NCI-H446 treated with DMSO at 0.1 percent for 48 hours (cell line): ENCODE data around the gene AVEN.
"Not testable (repeated sequence)": the region's sequence is repeated elsewhere in the genome, so short reads cannot be mapped to it uniquely, and the experiment has no call there.

Source experiments
- DNase-seq: peaks from one replicate; lab custom pipeline; 2025; lab: John Stamatoyannopoulos, UW

The AVEN gene

GRCh38 chr15:33852094-33852493 is 186.9 kb downstream of the AVEN start:
- DNase-seq: no peak

GRCh38 chr15:33851079-33851478 is 187.9 kb downstream of the AVEN start:
- no peak for DNase-seq

GRCh38 chr15:33848011-33848410 is 191.0 kb downstream of the AVEN start:
- DNase-seq: no peak

GRCh38 chr15:33846862-33847261 is 192.1 kb downstream of the AVEN start:
- no peak for DNase-seq

GRCh38 chr15:33846142-33846541 is 192.9 kb downstream of the AVEN start:
- no peak for DNase-seq

GRCh38 chr15:33844597-33844996 is 194.4 kb downstream of the AVEN start:
- DNase-seq: no peak

- no peak for DNase-seq
Observed at GRCh38 chr15:33844186-33844585, 194.8 kb downstream of the AVEN start.

- no peak for DNase-seq
Observed at GRCh38 chr15:33840615-33841014, 198.4 kb downstream of the AVEN start.

- no peak for DNase-seq
Observed at GRCh38 chr15:33839540-33839939, 199.5 kb downstream of the AVEN start.

- no peak for DNase-seq
Observed at GRCh38 chr15:33837294-33837693, 201.7 kb downstream of the AVEN start.

GRCh38 chr15:33834892-33835743 is 203.9 kb downstream of the AVEN start:
- DNase-seq: no peak

- no peak for DNase-seq
Observed at GRCh38 chr15:33831646-33832045, 207.4 kb downstream of the AVEN start.

- DNase-seq: no peak
Observed at GRCh38 chr15:33830351-33830750, 208.7 kb downstream of the AVEN start.

GRCh38 chr15:33826201-33826600 is 212.8 kb downstream of the AVEN start:
- DNase-seq: no peak

GRCh38 chr15:33825453-33825852 is 213.6 kb downstream of the AVEN start:
- no peak for DNase-seq

- DNase-seq: no peak
Observed at GRCh38 chr15:33823119-33823518, 215.9 kb downstream of the AVEN start.

- no peak for DNase-seq
Observed at GRCh38 chr15:33822479-33822878, 216.5 kb downstream of the AVEN start.

- DNase-seq: not testable (repeated sequence)
Observed at GRCh38 chr15:33819499-33819898, 219.5 kb downstream of the AVEN start.
